IMR-90 (cell line): ENCODE measurements around the gene PAGE5. TPM values are rescaled to one million over a fixed set of nuclear protein-coding genes. Genes with fewer than 3 reads are reported as not detected.

Experiments used
- ATAC-seq: fragments of 200-7000 bp; cut with Tn5 transposase; 2 replicates; pipeline ENCODE4 v1.9.1; 2020; ENCODE audit warnings: low read depth, mild to moderate bottlenecking, moderate library complexity
- BruUV-seq: library from RNA; stranded (reverse); fragments of 400-500 nt; replicated peaks from 2 replicates; lab custom pipeline; 2021; lab: Mats Ljungman, UMichigan
- CTCF ChIA-PET: fragments of 300-600 bp; formaldehyde crosslinking; extraction: SDS; loops from one replicate; lab custom pipeline; 2021; ENCODE audit warnings: antibody characterized with exemption; lab: Yijun Ruan, JAX
- POLR2A ChIA-PET: fragments of 300-600 bp; sonication (Branson Sonifier 250); formaldehyde crosslinking; loops from one replicate; lab custom pipeline; 2022; ENCODE audit warnings: antibody characterized with exemption; ENCODE audit not compliant: unreplicated experiment; lab: Charles Lee
- DNase-seq: peaks from one replicate; pipeline ENCODE4 v3.0.0; 2013
- H2AFZ ChIP-seq: replicated peaks from 2 replicates; pipeline ENCODE3; 2013; ENCODE audit warnings: low read length, mild to moderate bottlenecking; ENCODE audit not compliant: poor library complexity
- H2AK5ac ChIP-seq: 2 replicates; pipeline ENCODE4 v1.6.1; 2013; ENCODE audit warnings: low read depth, low read length, inconsistent platforms
- H2AK9ac ChIP-seq: replicated peaks from 2 replicates; pipeline ENCODE3; 2013; ENCODE audit warnings: mild to moderate bottlenecking, low read depth, low read length, moderate library complexity; ENCODE audit not compliant: poor library complexity
- H2BK120ac ChIP-seq: 2 replicates; pipeline ENCODE4 v1.6.1; 2013; ENCODE audit warnings: low read depth, low read length, inconsistent platforms
- H2BK15ac ChIP-seq: 3 replicates; pipeline ENCODE4 v1.6.1; 2013; ENCODE audit warnings: low read depth, low read length, inconsistent platforms
- H2BK20ac ChIP-seq: 2 replicates; pipeline ENCODE4 v1.6.1; 2013; ENCODE audit warnings: low read depth, mild to moderate bottlenecking, inconsistent platforms, low read length, moderate library complexity
- H2BK5ac ChIP-seq: 2 replicates; pipeline ENCODE4 v1.6.1; 2013; ENCODE audit warnings: mild to moderate bottlenecking, low read depth, low read length, inconsistent platforms; ENCODE audit not compliant: poor library complexity, severe bottlenecking
- H3K14ac ChIP-seq: replicated peaks from 2 replicates; pipeline ENCODE4 v1.6.1; 2013; ENCODE audit warnings: low read depth, low read length, inconsistent platforms
- H3K18ac ChIP-seq: 2 replicates; pipeline ENCODE4 v1.6.1; 2013; ENCODE audit warnings: low read depth, low read length, control low read depth
- H3K23ac ChIP-seq: 2 replicates; pipeline ENCODE4 v1.6.1; 2013; ENCODE audit warnings: low read depth, low read length, inconsistent platforms
- H3K27ac ChIP-seq: 2 replicates; pipeline ENCODE4 v1.5.1; 2013; ENCODE audit warnings: mild to moderate bottlenecking, control low read depth, low read length; ENCODE audit not compliant: insufficient read depth
- H3K27me3 ChIP-seq: 2 replicates; pipeline ENCODE4 v1.6.1; 2013; ENCODE audit warnings: low read length; ENCODE audit not compliant: control insufficient read depth, insufficient read depth
- H3K36me3 ChIP-seq: 2 replicates; pipeline ENCODE4 v1.6.1; 2013; ENCODE audit warnings: low read length, mixed read lengths; ENCODE audit not compliant: control insufficient read depth, insufficient read depth
- H3K4ac ChIP-seq: 2 replicates; pipeline ENCODE4 v1.6.1; 2013; ENCODE audit warnings: low read depth, low read length, inconsistent platforms
- H3K4me1 ChIP-seq: 2 replicates; pipeline ENCODE4 v1.6.1; 2013; ENCODE audit warnings: low read length, mixed read lengths; ENCODE audit not compliant: control insufficient read depth, insufficient read depth
- H3K4me2 ChIP-seq: 2 replicates; pipeline ENCODE4 v1.6.1; 2013; ENCODE audit warnings: low read depth, mild to moderate bottlenecking, control low read depth, low read length, moderate library complexity
- H3K4me3 ChIP-seq: 2 replicates; pipeline ENCODE4 v1.5.1; 2013; ENCODE audit warnings: low read depth, mild to moderate bottlenecking, control low read depth, low read length, moderate library complexity; ENCODE audit not compliant: insufficient read depth
- H3K56ac ChIP-seq: 2 replicates; pipeline ENCODE4 v1.6.1; 2013; ENCODE audit warnings: low read length, inconsistent platforms; ENCODE audit not compliant: insufficient read depth; ENCODE audit errors: extremely low read depth
- H3K79me1 ChIP-seq, 2 experiments: 2 replicates each; pipeline ENCODE4 v1.6.1; 2013; ENCODE audit warnings: low read length in 2 of 2, inconsistent platforms in 1 of 2, low read depth in 1 of 2
- H3K9ac ChIP-seq: 2 replicates; pipeline ENCODE4 v1.6.1; 2013; ENCODE audit warnings: low read depth, low read length, control low read depth
- H3K9me1 ChIP-seq: 2 replicates; pipeline ENCODE4 v1.6.1; 2013; ENCODE audit warnings: low read length, inconsistent platforms; ENCODE audit not compliant: insufficient read depth
- H3K9me3 ChIP-seq: 2 replicates; pipeline ENCODE4 v1.6.1; 2013; ENCODE audit warnings: low read length; ENCODE audit not compliant: control insufficient read depth, insufficient read depth
- H4K20me1 ChIP-seq: 2 replicates; pipeline ENCODE4 v1.6.1; 2013; ENCODE audit warnings: low read length, inconsistent platforms; ENCODE audit not compliant: insufficient read depth
- H4K5ac ChIP-seq: 2 replicates; pipeline ENCODE4 v1.6.1; 2013; ENCODE audit warnings: mild to moderate bottlenecking, low read depth, low read length, control low read depth
- H4K8ac ChIP-seq, 2 experiments: 2 replicates each; pipeline ENCODE4 v1.6.1; 2013; ENCODE audit warnings: low read depth in 2 of 2, low read length in 2 of 2, control low read depth in 1 of 2, inconsistent platforms in 1 of 2
- H4K91ac ChIP-seq: 2 replicates; pipeline ENCODE4 v1.6.1; 2013; ENCODE audit warnings: low read depth, low read length, inconsistent platforms; ENCODE audit not compliant: insufficient read depth
- BHLHE40 ChIP-seq: fragments of 150-350 bp; IDR thresholded peaks from 2 replicates; pipeline ENCODE4 v1.6.1; 2016; ENCODE audit warnings: mild to moderate bottlenecking, low read depth, low read length
- CEBPB ChIP-seq: IDR thresholded peaks from 2 replicates; pipeline ENCODE4 v1.6.1; 2012; ENCODE audit warnings: low read depth, low read length, improper control_type of control experiment
- CHD1 ChIP-seq: IDR thresholded peaks from 2 replicates; pipeline ENCODE4 v1.6.1; 2012; ENCODE audit warnings: low read depth, low read length, improper control_type of control experiment
- FOS ChIP-seq: fragments of 150-350 bp; IDR thresholded peaks from 2 replicates; pipeline ENCODE4 v1.6.1; 2016; ENCODE audit warnings: low read depth, low read length
- MAFK ChIP-seq: IDR thresholded peaks from 2 replicates; pipeline ENCODE4 v1.6.1; 2012; ENCODE audit warnings: low read depth, low read length, improper control_type of control experiment
- MAZ ChIP-seq: IDR thresholded peaks from 2 replicates; pipeline ENCODE4 v1.6.1; 2012; ENCODE audit warnings: low read depth, mild to moderate bottlenecking, low read length, improper control_type of control experiment, moderate library complexity, borderline replicate concordance
- POLR2A ChIP-seq: IDR thresholded peaks from 2 replicates; pipeline ENCODE4 v1.6.1; 2012; ENCODE audit warnings: mild to moderate bottlenecking, low read depth, low read length
- RCOR1 ChIP-seq: IDR thresholded peaks from 2 replicates; pipeline ENCODE4 v1.6.1; 2012; ENCODE audit warnings: mild to moderate bottlenecking, low read length, improper control_type of control experiment; ENCODE audit not compliant: insufficient replicate concordance
- RFX5 ChIP-seq: IDR thresholded peaks from 2 replicates; pipeline ENCODE4 v1.8.0; 2012; ENCODE audit warnings: low read depth, mild to moderate bottlenecking, low read length, moderate library complexity
- WGBS, 2 experiments: methylation state at CpG; one replicate each; pipeline versions ENCODE4 v1.1.5 to v1.1.7; 2013; ENCODE audit warnings: missing lambda C conversion rate in 2 of 2; ENCODE audit not compliant: insufficient read length in 1 of 2; ENCODE audit errors: extremely low coverage in 2 of 2; 5-methylcytosine and 5-hydroxymethylcytosine counted together
- dilution Hi-C: fragments of 300-500 bp; cut with HindIII; formaldehyde crosslinking; loops from one replicate; pipeline ENCODE4 v1.14.3; 2018; ENCODE audit warnings: low sequenced_read_pairs; ENCODE audit not compliant: unreplicated experiment
- in situ Hi-C: fragments of 300-500 bp; cut with MboI; formaldehyde crosslinking; loops from 3 replicates; pipeline ENCODE4 v1.14.3; 2019; ENCODE audit warnings: low sequenced_read_pairs, inconsistent platforms, mixed read lengths
- intact Hi-C: fragments of 100-400 bp; cut with micrococcal nuclease; formaldehyde crosslinking; loops from 2 replicates; pipeline ENCODE4 v1.10.0; 2022
- polyA plus RNA-seq, 3 experiments: library from polyadenylated mRNA; depleted of rRNA; stranded (reverse); fragments of >200 nt; gene quantifications; 2 replicates each; pipeline ENCODE4 v1.2.3, GENCODE V29; 2012; ENCODE audit warnings: low replicate concordance in 1 of 3
- total RNA-seq: library from RNA; depleted of rRNA; stranded (reverse); fragments of >200 nt; gene quantifications from 2 replicates; pipeline ENCODE4 v1.2.3, GENCODE V29; 2012
- TF ChIP-seq, protein P1 (sequence below): fragments of 150-350 bp; IDR thresholded peaks from 2 replicates; pipeline ENCODE4 v1.6.1; 2016; ENCODE audit warnings: low read depth, mild to moderate bottlenecking, low read length, moderate library complexity, borderline replicate concordance
- TF ChIP-seq, protein P2 (sequence below): conservative IDR thresholded peaks from 2 replicates; pipeline ENCODE4 v1.5.1; 2012; ENCODE audit warnings: mild to moderate bottlenecking, low read depth, low read length, improper control_type of control experiment
- TF ChIP-seq, protein P3 (sequence below): fragments of 150-350 bp; IDR thresholded peaks from 2 replicates; pipeline ENCODE4 v1.6.1; 2017; ENCODE audit warnings: mild to moderate bottlenecking, antibody characterized with exemption, low read length, low read depth

The PAGE5 gene
- total and polyA plus RNA-seq, 2 of the 4 experiments (the other 2 are of a cell fraction) = not detected

GRCh38 chrX:55187281-55187680 is 32.9 kb upstream of the PAGE5 start (continued):
- TF ChIP-seq, protein P1, sequence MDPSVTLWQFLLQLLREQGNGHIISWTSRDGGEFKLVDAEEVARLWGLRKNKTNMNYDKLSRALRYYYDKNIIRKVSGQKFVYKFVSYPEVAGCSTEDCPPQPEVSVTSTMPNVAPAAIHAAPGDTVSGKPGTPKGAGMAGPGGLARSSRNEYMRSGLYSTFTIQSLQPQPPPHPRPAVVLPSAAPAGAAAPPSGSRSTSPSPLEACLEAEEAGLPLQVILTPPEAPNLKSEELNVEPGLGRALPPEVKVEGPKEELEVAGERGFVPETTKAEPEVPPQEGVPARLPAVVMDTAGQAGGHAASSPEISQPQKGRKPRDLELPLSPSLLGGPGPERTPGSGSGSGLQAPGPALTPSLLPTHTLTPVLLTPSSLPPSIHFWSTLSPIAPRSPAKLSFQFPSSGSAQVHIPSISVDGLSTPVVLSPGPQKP = no peak
- TF ChIP-seq RFX5 = no peak

DNA sequence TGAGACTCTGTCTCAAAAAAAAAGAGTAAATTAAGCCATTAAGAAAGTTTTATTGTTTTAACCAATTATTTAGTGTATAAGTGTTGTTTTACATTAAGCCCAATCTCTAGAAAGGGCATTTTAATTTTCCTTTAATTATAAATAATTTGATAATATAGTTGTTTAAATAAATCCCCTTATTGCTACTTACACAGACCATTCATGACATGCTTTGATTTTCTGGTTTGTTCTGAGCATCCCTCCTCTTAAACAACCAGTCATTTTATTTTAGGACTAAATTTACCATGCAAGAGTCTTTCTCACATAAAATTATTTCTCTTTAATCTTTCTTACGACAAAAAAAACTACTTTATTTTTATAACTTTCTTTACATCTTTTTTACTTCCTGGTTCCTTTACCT is 23.5 kb upstream of the PAGE5 start:
- POLR2A ChIA-PET = no interaction called here
- no peak overlapping the region for H4K91ac ChIP-seq
- dilution Hi-C loops = no loop called here
- TF ChIP-seq RCOR1 = no peak
- TF ChIP-seq CHD1 = no peak
- no peak for TF ChIP-seq MAZ
- TF ChIP-seq BHLHE40 = no peak
- TF ChIP-seq, protein P2, sequence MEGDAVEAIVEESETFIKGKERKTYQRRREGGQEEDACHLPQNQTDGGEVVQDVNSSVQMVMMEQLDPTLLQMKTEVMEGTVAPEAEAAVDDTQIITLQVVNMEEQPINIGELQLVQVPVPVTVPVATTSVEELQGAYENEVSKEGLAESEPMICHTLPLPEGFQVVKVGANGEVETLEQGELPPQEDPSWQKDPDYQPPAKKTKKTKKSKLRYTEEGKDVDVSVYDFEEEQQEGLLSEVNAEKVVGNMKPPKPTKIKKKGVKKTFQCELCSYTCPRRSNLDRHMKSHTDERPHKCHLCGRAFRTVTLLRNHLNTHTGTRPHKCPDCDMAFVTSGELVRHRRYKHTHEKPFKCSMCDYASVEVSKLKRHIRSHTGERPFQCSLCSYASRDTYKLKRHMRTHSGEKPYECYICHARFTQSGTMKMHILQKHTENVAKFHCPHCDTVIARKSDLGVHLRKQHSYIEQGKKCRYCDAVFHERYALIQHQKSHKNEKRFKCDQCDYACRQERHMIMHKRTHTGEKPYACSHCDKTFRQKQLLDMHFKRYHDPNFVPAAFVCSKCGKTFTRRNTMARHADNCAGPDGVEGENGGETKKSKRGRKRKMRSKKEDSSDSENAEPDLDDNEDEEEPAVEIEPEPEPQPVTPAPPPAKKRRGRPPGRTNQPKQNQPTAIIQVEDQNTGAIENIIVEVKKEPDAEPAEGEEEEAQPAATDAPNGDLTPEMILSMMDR = no peak
- no peak for TF ChIP-seq RFX5
- TF ChIP-seq FOS = no peak
- TF ChIP-seq, protein P1 = no peak
- TF ChIP-seq MAFK = no peak
- TF ChIP-seq CEBPB = no peak
- TF ChIP-seq POLR2A = no peak
- TF ChIP-seq, protein P3, sequence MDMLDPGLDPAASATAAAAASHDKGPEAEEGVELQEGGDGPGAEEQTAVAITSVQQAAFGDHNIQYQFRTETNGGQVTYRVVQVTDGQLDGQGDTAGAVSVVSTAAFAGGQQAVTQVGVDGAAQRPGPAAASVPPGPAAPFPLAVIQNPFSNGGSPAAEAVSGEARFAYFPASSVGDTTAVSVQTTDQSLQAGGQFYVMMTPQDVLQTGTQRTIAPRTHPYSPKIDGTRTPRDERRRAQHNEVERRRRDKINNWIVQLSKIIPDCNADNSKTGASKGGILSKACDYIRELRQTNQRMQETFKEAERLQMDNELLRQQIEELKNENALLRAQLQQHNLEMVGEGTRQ = no peak

More for the DNA sequence above, 23.5 kb upstream of the PAGE5 start:
- no peaks in the 10 kb centered on the region for H3K4me1 ChIP-seq
- WGBS, 2 experiments = 100% methylated on average over 1 of the region's 1 CpG; no CpG with 5 or more reads in 1 of the 2 experiments
- H2AK5ac ChIP-seq = no peak overlapping the region
- no peak overlapping the region for H2BK15ac ChIP-seq
- H2BK5ac ChIP-seq = no peak overlapping the region
- DNase-seq (no peak), ATAC-seq (no peak)
- no peak overlapping the region for H4K5ac ChIP-seq
- no peak overlapping the region for H3K4me3 ChIP-seq
- H2AK9ac ChIP-seq = no peak overlapping the region
- H3K9me3 ChIP-seq = no peaks in the 10 kb centered on the region
- intact Hi-C loops = no loop called here
- H3K36me3 ChIP-seq = no peaks in the 10 kb centered on the region
- H3K79me1 ChIP-seq = no peaks in the 10 kb centered on the region
- no peak overlapping the region for H3K23ac ChIP-seq
- H3K9me1 ChIP-seq = no peaks in the 10 kb centered on the region
- in situ Hi-C loops = no loop called here
- H2BK20ac ChIP-seq = no peak overlapping the region
- no TSS peak for BruUV-seq
- no peak overlapping the region for H3K4ac ChIP-seq
- H3K14ac ChIP-seq = no peak overlapping the region
- no peaks in the 10 kb centered on the region for H3K27me3 ChIP-seq
- H3K18ac ChIP-seq = no peak overlapping the region
- no peak overlapping the region for H3K27ac ChIP-seq
- no peak overlapping the region for H3K56ac ChIP-seq
- CTCF ChIA-PET = no interaction called here
- no peak overlapping the region for H4K8ac ChIP-seq
- no peak overlapping the region for H2AFZ ChIP-seq
- H3K9ac ChIP-seq = no peak overlapping the region
- no peaks in the 10 kb centered on the region for H4K20me1 ChIP-seq
- H3K4me2 ChIP-seq = no peak overlapping the region
- no peak overlapping the region for H2BK120ac ChIP-seq
